H9 (cell line): Measurements from ENCODE around the gene STRA6. TPM values are rescaled to one million over a fixed set of nuclear protein-coding genes. Genes with fewer than 3 reads are reported as not detected.

ENCODE experiments used
- DNase-seq: peaks from one replicate; pipeline ENCODE4 v3.0.0-alpha.2; 2017
- H2AFZ ChIP-seq: one replicate; pipeline ENCODE4 v1.6.1; 2013; ENCODE audit warnings: mild to moderate bottlenecking, low read length, control low read depth, moderate library complexity
- H2AK5ac ChIP-seq: 2 replicates; pipeline ENCODE4 v1.6.1; 2013; ENCODE audit warnings: low read length, control low read depth, mixed read lengths; ENCODE audit not compliant: insufficient read length
- H2BK120ac ChIP-seq: one replicate; pipeline ENCODE4 v1.6.1; 2013; ENCODE audit warnings: low read depth, mild to moderate bottlenecking, low read length, control low read depth, inconsistent platforms; ENCODE audit not compliant: poor library complexity, severe bottlenecking
- H2BK12ac ChIP-seq: 2 replicates; pipeline ENCODE4 v1.6.1; 2013; ENCODE audit warnings: low read length, control low read depth, mixed read lengths, low read depth; ENCODE audit not compliant: insufficient read length
- H2BK15ac ChIP-seq: 2 replicates; pipeline ENCODE4 v1.6.1; 2013; ENCODE audit warnings: low read depth, low read length, control low read depth
- H2BK20ac ChIP-seq: one replicate; pipeline ENCODE4 v1.6.1; 2013; ENCODE audit warnings: low read depth, mild to moderate bottlenecking, low read length, control low read depth, inconsistent platforms; ENCODE audit not compliant: poor library complexity, severe bottlenecking
- H2BK5ac ChIP-seq: 2 replicates; pipeline ENCODE4 v1.6.1; 2013; ENCODE audit warnings: low read length, control low read depth, mixed read lengths; ENCODE audit not compliant: insufficient read length
- H3K14ac ChIP-seq: 2 replicates; pipeline ENCODE4 v1.6.1; 2013; ENCODE audit warnings: low read length, control low read depth; ENCODE audit not compliant: insufficient read depth
- H3K18ac ChIP-seq: 2 replicates; pipeline ENCODE4 v1.6.1; 2013; ENCODE audit warnings: low read depth, mild to moderate bottlenecking, mixed read lengths, low read length, control low read depth; ENCODE audit not compliant: insufficient read length
- H3K23ac ChIP-seq: 2 replicates; pipeline ENCODE4 v1.6.1; 2013; ENCODE audit warnings: low read length, control low read depth, mixed read lengths, low read depth; ENCODE audit not compliant: insufficient read length
- H3K23me2 ChIP-seq: 2 replicates; pipeline ENCODE4 v1.6.1; 2013; ENCODE audit warnings: low read depth, mild to moderate bottlenecking, mixed read lengths, low read length, control low read depth; ENCODE audit not compliant: insufficient read length, poor library complexity, severe bottlenecking
- H3K27ac ChIP-seq: 2 replicates; pipeline ENCODE4 v1.5.1; 2013; ENCODE audit warnings: low read length, control low read depth, mixed read lengths, low read depth; ENCODE audit not compliant: insufficient read length
- H3K27me3 ChIP-seq: 2 replicates; pipeline ENCODE4 v1.6.1; 2013; ENCODE audit warnings: low read length, control low read depth, inconsistent platforms; ENCODE audit not compliant: insufficient read depth
- H3K4ac ChIP-seq: 2 replicates; pipeline ENCODE4 v1.6.1; 2013; ENCODE audit warnings: low read depth, mild to moderate bottlenecking, control low read depth, inconsistent platforms, low read length, moderate library complexity
- H3K4me1 ChIP-seq: 2 replicates; pipeline ENCODE4 v1.6.1; 2013; ENCODE audit warnings: low read length, control low read depth, inconsistent platforms; ENCODE audit not compliant: insufficient read depth
- H3K4me2 ChIP-seq: 2 replicates; pipeline ENCODE4 v1.6.1; 2013; ENCODE audit warnings: low read length, control low read depth, mixed read lengths; ENCODE audit not compliant: insufficient read length, insufficient read depth
- H3K56ac ChIP-seq: 2 replicates; pipeline ENCODE4 v1.6.1; 2013; ENCODE audit warnings: low read depth, mild to moderate bottlenecking, mixed read lengths, low read length, control low read depth; ENCODE audit not compliant: insufficient read length
- H3K79me1 ChIP-seq: 2 replicates; pipeline ENCODE4 v1.6.1; 2013; ENCODE audit warnings: low read depth, mild to moderate bottlenecking, moderate library complexity, low read length, control low read depth, inconsistent platforms; ENCODE audit not compliant: insufficient read depth, poor library complexity, severe bottlenecking
- H3K79me2 ChIP-seq: 2 replicates; pipeline ENCODE4 v1.6.1; 2013; ENCODE audit warnings: low read length, control low read depth, inconsistent platforms; ENCODE audit not compliant: insufficient read depth
- H3K9ac ChIP-seq: 2 replicates; pipeline ENCODE4 v1.6.1; 2013; ENCODE audit warnings: low read length, control low read depth, mixed read lengths; ENCODE audit not compliant: insufficient read length; ENCODE audit errors: extremely low read depth
- H3K9me3 ChIP-seq: one replicate; pipeline ENCODE4 v1.6.1; 2013; ENCODE audit warnings: low read depth, low read length, inconsistent platforms; ENCODE audit not compliant: control insufficient read depth
- H3T11ph ChIP-seq: one replicate; pipeline ENCODE4 v1.6.1; 2013; ENCODE audit warnings: mild to moderate bottlenecking, low read length, control low read depth, inconsistent platforms
- H4K20me1 ChIP-seq: one replicate; pipeline ENCODE4 v1.6.1; 2013; ENCODE audit not compliant: control insufficient read depth, insufficient read length, insufficient read depth
- H4K5ac ChIP-seq: 2 replicates; pipeline ENCODE4 v1.6.1; 2013; ENCODE audit warnings: low read depth, mild to moderate bottlenecking, mixed read lengths, low read length, control low read depth; ENCODE audit not compliant: insufficient read length
- H4K8ac ChIP-seq: replicated peaks from 2 replicates; pipeline ENCODE4 v1.6.1; 2013; ENCODE audit warnings: low read length, control low read depth, mixed read lengths, low read depth; ENCODE audit not compliant: insufficient read length
- H4K91ac ChIP-seq: 2 replicates; pipeline ENCODE4 v1.6.1; 2013; ENCODE audit warnings: low read depth, mild to moderate bottlenecking, moderate library complexity, mixed read lengths, low read length, control low read depth; ENCODE audit not compliant: insufficient read length
- H3K27ac Mint-ChIP-seq, 3 experiments: 2 replicates in 2 of 3; 3 replicates in 1 of 3; pipeline ENCODE4 v1.8.0; 2020 to 2021; ENCODE audit warnings: mixed read lengths in 3 of 3, mild to moderate bottlenecking in 1 of 3, moderate library complexity in 1 of 3
- H3K27me3 Mint-ChIP-seq: 2 replicates; pipeline ENCODE4 v1.8.0; 2021; ENCODE audit warnings: low read depth, mild to moderate bottlenecking, moderate library complexity, mixed read lengths
- H3K36me3 Mint-ChIP-seq, 3 experiments: 2 replicates in 2 of 3; 3 replicates in 1 of 3; pipeline ENCODE4 v1.8.0; 2020 to 2021; ENCODE audit warnings: low read depth in 3 of 3, mixed read lengths in 3 of 3; ENCODE audit not compliant: insufficient read depth in 1 of 3
- H3K4me1 Mint-ChIP-seq, 2 experiments: 2 replicates each; pipeline ENCODE4 v1.8.0; 2020; ENCODE audit warnings: mixed read lengths in 2 of 2
- H3K4me3 Mint-ChIP-seq, 2 experiments: 2 replicates in 1 of 2; 3 replicates in 1 of 2; pipeline ENCODE4 v1.8.0; 2020 to 2021; ENCODE audit warnings: mild to moderate bottlenecking in 2 of 2, mixed read lengths in 2 of 2, moderate library complexity in 1 of 2
- H3K9me3 Mint-ChIP-seq, 2 experiments: 2 replicates in 1 of 2; 3 replicates in 1 of 2; pipeline ENCODE4 v1.8.0; 2020; ENCODE audit warnings: mild to moderate bottlenecking in 2 of 2, mixed read lengths in 2 of 2, moderate library complexity in 1 of 2
- CTCF ChIP-seq: fragments of 200-600 bp; sonication (generic); conservative IDR thresholded peaks from 3 replicates; pipeline ENCODE4 v1.8.0; 2021; ENCODE audit warnings: antibody characterized with exemption, mild to moderate bottlenecking
- WGBS: extraction: QIAGEN DNeasy Blood & Tissue Kit; methylation state at CpG from one replicate; pipeline ENCODE4 v1.1.7; 2013; ENCODE audit warnings: missing lambda C conversion rate, low lambda C conversion rate, mixed read lengths; ENCODE audit not compliant: insufficient read length; ENCODE audit errors: extremely low coverage; 5-methylcytosine and 5-hydroxymethylcytosine counted together
- total RNA-seq: library from RNA; stranded (reverse); gene quantifications from 2 replicates; pipeline ENCODE4 v1.2.1, GENCODE V29; 2021

STRA6 gene
- total RNA-seq, 1 experiment from 2014 or later: 12.8 TPM

- H3K4me1 Mint-ChIP-seq: peaks cover 36 to 48% of the 10 kb centered on the region in 2 experiments
These were observed 30.8 kb upstream of the STRA6 start for GRCh38 chr15:74233373-74233772.

More at GRCh38 chr15:74233373-74233772, 30.8 kb upstream of the STRA6 start:
- DNase-seq: no peak
- Mint-ChIP-seq H3K27ac (peak overlapping the region in 2 of 3 experiments; percentile 39 to 53; a peak in 3 of 7 replicates), H3K36me3 (no peaks in the 10 kb centered on the region; a peak in 1 of 7 replicates), H3K9me3 (no peaks in the 10 kb centered on the region), H3K27me3 (peaks cover 64% of the 10 kb centered on the region), H3K4me3 (no peak overlapping the region)
- no peaks in the 10 kb centered on the region for H4K20me1 ChIP-seq
- no peaks in the 10 kb centered on the region for H3K27me3 ChIP-seq
- H2AFZ ChIP-seq: no peak overlapping the region
- H3K4ac ChIP-seq: no peak overlapping the region
- H3K9me3 ChIP-seq: no peaks in the 10 kb centered on the region
- no peaks in the 10 kb centered on the region for H3K4me1 ChIP-seq
- H3K14ac ChIP-seq: no peak overlapping the region
- H3K56ac ChIP-seq: no peak overlapping the region
- no peak overlapping the region for H3K9ac ChIP-seq
- H2BK15ac ChIP-seq: no peak overlapping the region
- H3K79me1 ChIP-seq: no peaks in the 10 kb centered on the region
- H4K8ac ChIP-seq: no peak overlapping the region
- no peak overlapping the region for H2BK120ac ChIP-seq
- no peak overlapping the region for H2BK12ac ChIP-seq
- WGBS: no CpG with 5 or more reads among the region's 6 CpGs
- no peak overlapping the region for H2AK5ac ChIP-seq
- H3K27ac ChIP-seq: no peak overlapping the region
- TF ChIP-seq CTCF: no peak
- H2BK5ac ChIP-seq: no peak overlapping the region
- H4K91ac ChIP-seq: no peak overlapping the region
- no peak overlapping the region for H3K18ac ChIP-seq
- no peak overlapping the region for H3T11ph ChIP-seq
- H3K23ac ChIP-seq: no peak overlapping the region
- H3K79me2 ChIP-seq: no peaks in the 10 kb centered on the region
- H3K4me2 ChIP-seq: no peak overlapping the region
- no peak overlapping the region for H4K5ac ChIP-seq
- H3K23me2 ChIP-seq: no peaks in the 10 kb centered on the region
- H2BK20ac ChIP-seq: no peak overlapping the region
